Osteocyte (in vitro differentiated cells): ENCODE data around the gene ZNF80. TPM values are rescaled to one million over a fixed set of nuclear protein-coding genes. Genes with fewer than 3 reads are reported as not detected.
"Not testable (repeated sequence)": the region's sequence is repeated elsewhere in the genome, so short reads cannot be mapped to it uniquely, and the experiment has no call there.

ENCODE experiments used
- DNase-seq: peaks from one replicate; pipeline ENCODE4 v3.0.0; 2021; ENCODE audit warnings: mixed read lengths; ENCODE audit not compliant: unreplicated experiment; ENCODE audit errors: extremely low spot score
- H3K27ac Mint-ChIP-seq: one replicate; pipeline ENCODE4 v1.8.0; 2021; ENCODE audit warnings: mild to moderate bottlenecking, mixed read lengths; ENCODE audit not compliant: unreplicated experiment
- H3K27me3 Mint-ChIP-seq: one replicate; pipeline ENCODE4 v1.8.0; 2021; ENCODE audit warnings: mixed read lengths; ENCODE audit not compliant: unreplicated experiment
- H3K36me3 Mint-ChIP-seq: one replicate; pipeline ENCODE4 v1.8.0; 2021; ENCODE audit warnings: mixed read lengths; ENCODE audit not compliant: unreplicated experiment
- H3K4me1 Mint-ChIP-seq: one replicate; pipeline ENCODE4 v1.8.0; 2021; ENCODE audit warnings: mixed read lengths; ENCODE audit not compliant: unreplicated experiment
- H3K4me3 Mint-ChIP-seq: one replicate; pipeline ENCODE4 v1.8.0; 2021; ENCODE audit warnings: mild to moderate bottlenecking, moderate library complexity, mixed read lengths; ENCODE audit not compliant: unreplicated experiment
- H3K9me3 Mint-ChIP-seq: one replicate; pipeline ENCODE4 v1.8.0; 2021; ENCODE audit warnings: mixed read lengths; ENCODE audit not compliant: unreplicated experiment
- CTCF ChIP-seq: fragments of 200-600 bp; sonication (generic); IDR thresholded peaks from 2 replicates; pipeline ENCODE4 v1.5.0; 2021; ENCODE audit warnings: antibody characterized with exemption, mild to moderate bottlenecking, moderate library complexity
- total RNA-seq: library from RNA; stranded (reverse); gene quantifications from 2 replicates; pipeline ENCODE4 v1.2.1, GENCODE V29; 2021

The ZNF80 gene
- total RNA-seq, 1 donor from 2014 or later = not detected

DNA sequence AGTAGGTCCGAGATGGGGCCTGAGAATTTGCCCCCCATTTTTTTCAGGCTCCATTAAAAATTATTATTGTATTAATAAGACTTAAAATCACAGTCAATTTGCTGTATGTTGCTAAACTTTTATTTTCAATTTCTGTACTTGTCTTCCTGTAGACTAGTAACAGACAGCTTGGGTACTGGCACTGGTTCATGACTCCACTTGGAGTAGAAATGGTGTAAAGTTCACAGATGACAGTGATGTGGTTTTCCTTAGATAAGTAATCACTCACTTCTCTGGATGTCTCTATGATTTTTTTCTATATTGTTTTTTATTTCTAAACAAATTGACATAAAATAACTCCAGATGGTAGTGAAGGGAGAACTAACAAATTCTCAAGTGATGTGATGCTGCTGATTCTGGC is 15.6 kb upstream of the ZNF80 start:
- Mint-ChIP-seq H3K9me3 (peaks cover 4% of the 10 kb centered on the region), H3K27me3 (no peaks in the 10 kb centered on the region), H3K36me3 (no peaks in the 10 kb centered on the region), H3K4me1 (no peaks in the 10 kb centered on the region), H3K27ac (no peak overlapping the region), H3K4me3 (no peak overlapping the region)
- no peak for DNase-seq
- no peak for TF ChIP-seq CTCF

GRCh38 chr3:114242947-114243346 is 5.6 kb upstream of the ZNF80 start:
- no peak overlapping the region for H3K4me3 Mint-ChIP-seq
- no peak for TF ChIP-seq CTCF

GRCh38 chr3:114241262-114241661 is 3.9 kb upstream of the ZNF80 start:
- TF ChIP-seq CTCF = no peak
- Mint-ChIP-seq H3K9me3 (peaks cover 7% of the 10 kb centered on the region), H3K27ac (no peak overlapping the region), H3K36me3 (no peaks in the 10 kb centered on the region), H3K4me3 (no peak overlapping the region), H3K4me1 (no peaks in the 10 kb centered on the region), H3K27me3 (no peaks in the 10 kb centered on the region)
- DNase-seq = no peak

More at GRCh38 chr3:114242947-114243346, 5.6 kb upstream of the ZNF80 start:
- no peak overlapping the region for H3K27ac Mint-ChIP-seq
- no peaks in the 10 kb centered on the region for H3K27me3 Mint-ChIP-seq
- H3K4me1 Mint-ChIP-seq = no peaks in the 10 kb centered on the region
- peaks cover 7% of the 10 kb centered on the region for H3K9me3 Mint-ChIP-seq
- no peaks in the 10 kb centered on the region for H3K36me3 Mint-ChIP-seq
- DNase-seq = no peak

DNA sequence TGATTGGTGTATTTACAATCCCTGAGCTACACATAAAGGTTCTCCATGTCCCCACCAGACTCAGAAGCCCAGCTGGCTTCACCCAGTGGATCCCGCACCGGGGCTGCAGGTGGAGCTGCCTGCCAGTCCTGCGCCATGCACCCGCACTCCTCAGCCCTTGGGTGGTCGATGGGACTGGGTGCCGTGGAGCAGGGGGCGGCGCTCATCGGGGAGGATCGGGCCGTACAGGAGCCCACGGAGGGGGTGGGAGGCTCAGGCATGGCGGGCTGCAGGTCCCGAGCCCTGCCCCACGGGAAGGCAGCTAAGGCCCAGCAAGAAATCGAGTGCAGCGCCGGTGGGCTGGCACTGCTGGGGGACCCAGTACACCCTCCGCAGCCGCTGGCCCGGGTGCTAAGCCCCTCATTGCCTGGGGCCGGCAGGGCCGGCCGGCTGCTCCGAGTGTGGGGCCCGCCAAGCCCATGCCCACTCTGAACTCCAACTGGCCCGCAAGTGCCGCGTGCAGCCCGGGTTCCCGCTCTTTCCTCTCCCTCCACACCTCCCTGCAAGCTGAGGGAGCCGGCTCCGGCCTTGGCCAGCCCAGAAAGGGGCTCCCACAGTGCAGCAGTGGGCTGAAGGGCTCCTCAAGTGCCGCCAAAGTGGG is 888 bp upstream of the ZNF80 start:
- H3K4me1 Mint-ChIP-seq, DNase-seq, H3K36me3 Mint-ChIP-seq, H3K4me3 Mint-ChIP-seq, H3K27ac Mint-ChIP-seq, H3K27me3 Mint-ChIP-seq, H3K9me3 Mint-ChIP-seq: not testable (repeated sequence)

GRCh38 chr3:114235431-114235830 is 1.9 kb downstream of the ZNF80 start:
- Mint-ChIP-seq H3K36me3 (no peaks in the 10 kb centered on the region), H3K4me1 (no peaks in the 10 kb centered on the region), H3K4me3 (no peak overlapping the region), H3K9me3 (no peaks in the 10 kb centered on the region), H3K27ac (no peak overlapping the region), H3K27me3 (no peaks in the 10 kb centered on the region)
- no peak for TF ChIP-seq CTCF
- DNase-seq = no peak

DNA sequence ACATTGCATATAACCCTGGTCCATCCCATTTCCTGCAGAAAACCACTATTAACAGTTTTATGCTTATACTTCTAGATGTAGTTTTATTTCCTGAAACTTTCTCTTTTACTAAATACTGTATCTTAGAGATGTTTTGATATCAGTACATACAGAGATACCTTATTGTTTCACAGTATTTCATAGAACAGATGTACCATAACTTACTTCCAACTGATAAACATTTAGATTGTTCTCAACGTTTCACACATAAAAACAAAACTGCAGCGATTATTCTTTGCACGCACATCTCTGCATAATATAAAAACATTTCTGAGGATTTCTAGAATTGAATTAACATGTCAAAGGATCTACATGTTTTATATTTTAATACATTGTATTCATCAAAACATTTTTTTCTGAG is 2.6 kb downstream of the ZNF80 start:
- Mint-ChIP-seq H3K27me3 (peaks cover under 1% of the 10 kb centered on the region), H3K4me3 (no peak overlapping the region), H3K4me1 (no peaks in the 10 kb centered on the region), H3K36me3 (no peaks in the 10 kb centered on the region), H3K27ac (no peak overlapping the region), H3K9me3 (no peaks in the 10 kb centered on the region)
- DNase-seq = no peak
- TF ChIP-seq CTCF = no peak
